Choroid plexus epithelial cell (primary cell): ENCODE results near the gene ZNF316.

ENCODE experiments used
- DNase-seq: peaks from one replicate; pipeline ENCODE4 v3.0.0-alpha.2; 2010; ENCODE audit warnings: low read depth
- H3K4me3 ChIP-seq: 2 replicates; pipeline ENCODE4 v1.5.1; 2011; ENCODE audit warnings: low read depth, mild to moderate bottlenecking, control low read depth, low read length, moderate library complexity
- TF ChIP-seq, protein P1 (sequence below): conservative IDR thresholded peaks from 2 replicates; pipeline ENCODE4 v1.5.1; 2011; ENCODE audit warnings: low read depth, mild to moderate bottlenecking, control low read depth, inconsistent platforms, low read length, moderate library complexity

Gene ZNF316

DNA sequence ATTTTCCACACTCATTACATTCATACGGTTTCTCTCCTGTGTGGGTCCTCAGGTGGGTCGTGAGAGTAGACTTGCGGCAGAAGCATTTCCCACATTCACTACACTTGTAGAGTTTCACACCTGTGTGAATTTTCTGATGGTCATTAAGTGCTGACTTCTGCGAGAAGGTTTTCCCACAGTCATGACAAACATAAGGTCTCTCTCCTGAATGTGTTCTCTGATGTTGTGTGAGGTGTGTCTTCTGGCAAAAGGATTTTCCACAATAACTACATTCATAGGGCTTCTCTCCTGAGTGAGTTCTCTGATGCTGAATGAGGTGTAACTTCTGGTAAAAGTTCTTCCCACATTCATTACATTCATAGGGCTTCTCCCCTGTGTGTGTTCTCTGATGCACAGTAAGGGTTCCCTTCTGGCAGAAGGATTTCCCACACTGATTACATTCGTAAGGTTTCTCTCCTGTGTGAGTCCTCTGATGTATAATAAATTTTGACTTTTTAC is 54.5 kb downstream of the ZNF316 start:
- TF ChIP-seq, protein P1, sequence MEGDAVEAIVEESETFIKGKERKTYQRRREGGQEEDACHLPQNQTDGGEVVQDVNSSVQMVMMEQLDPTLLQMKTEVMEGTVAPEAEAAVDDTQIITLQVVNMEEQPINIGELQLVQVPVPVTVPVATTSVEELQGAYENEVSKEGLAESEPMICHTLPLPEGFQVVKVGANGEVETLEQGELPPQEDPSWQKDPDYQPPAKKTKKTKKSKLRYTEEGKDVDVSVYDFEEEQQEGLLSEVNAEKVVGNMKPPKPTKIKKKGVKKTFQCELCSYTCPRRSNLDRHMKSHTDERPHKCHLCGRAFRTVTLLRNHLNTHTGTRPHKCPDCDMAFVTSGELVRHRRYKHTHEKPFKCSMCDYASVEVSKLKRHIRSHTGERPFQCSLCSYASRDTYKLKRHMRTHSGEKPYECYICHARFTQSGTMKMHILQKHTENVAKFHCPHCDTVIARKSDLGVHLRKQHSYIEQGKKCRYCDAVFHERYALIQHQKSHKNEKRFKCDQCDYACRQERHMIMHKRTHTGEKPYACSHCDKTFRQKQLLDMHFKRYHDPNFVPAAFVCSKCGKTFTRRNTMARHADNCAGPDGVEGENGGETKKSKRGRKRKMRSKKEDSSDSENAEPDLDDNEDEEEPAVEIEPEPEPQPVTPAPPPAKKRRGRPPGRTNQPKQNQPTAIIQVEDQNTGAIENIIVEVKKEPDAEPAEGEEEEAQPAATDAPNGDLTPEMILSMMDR = no peak
- H3K4me3 ChIP-seq = no peak overlapping the region

DNA sequence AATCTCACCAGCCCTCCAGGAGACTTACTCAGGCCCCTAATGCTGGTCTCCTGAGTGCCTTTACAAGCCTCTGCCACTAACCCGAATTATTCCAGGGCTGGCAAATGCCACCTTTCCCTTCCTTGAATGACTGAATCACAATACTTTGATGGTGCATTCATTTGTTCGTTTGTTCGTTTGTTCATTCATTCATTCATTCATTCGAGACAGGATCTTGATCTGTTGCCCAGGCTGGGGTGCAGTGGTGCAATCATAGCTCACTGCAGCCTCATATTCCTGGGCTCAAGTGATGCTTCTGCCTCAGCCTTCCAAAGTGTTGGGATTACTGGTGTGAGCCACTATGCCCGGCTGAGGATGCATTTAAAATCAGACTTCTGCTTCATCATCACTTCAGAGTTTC is 63.7 kb downstream of the ZNF316 start:
- no peak overlapping the region for H3K4me3 ChIP-seq
- TF ChIP-seq, protein P1 = no peak
- no peak for DNase-seq

More for the DNA sequence above, 54.5 kb downstream of the ZNF316 start:
- DNase-seq = peak; percentile 46

DNA sequence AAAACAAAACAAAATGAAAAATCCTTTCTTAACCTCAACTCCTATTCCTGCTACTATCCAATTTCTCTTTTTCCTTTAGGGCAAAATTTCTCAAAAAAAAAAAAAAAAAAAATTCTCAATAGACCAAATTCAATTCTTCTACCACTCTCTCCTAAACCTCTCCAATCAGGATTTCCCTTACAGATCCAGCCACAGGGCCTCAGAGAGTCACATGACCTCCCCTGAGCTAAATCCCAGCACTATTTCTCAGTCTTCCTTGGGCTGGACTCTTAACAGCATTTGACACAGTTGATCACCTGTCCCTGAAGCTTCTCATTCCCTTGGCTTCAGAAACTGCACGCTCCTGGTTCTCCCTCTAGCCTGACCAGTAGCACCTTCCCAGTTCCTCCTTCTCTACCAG is 64.7 kb downstream of the ZNF316 start:
- TF ChIP-seq, protein P1 = no peak
- H3K4me3 ChIP-seq = no peak overlapping the region
- DNase-seq = no peak
